B cell (primary cell): Measurements from ENCODE around the gene FAM78B. TPM values are rescaled to one million over a fixed set of nuclear protein-coding genes. Genes with fewer than 3 reads are reported as not detected.

ENCODE experiments used
- ATAC-seq: fragments of 200-7000 bp; cut with Tn5 transposase; one replicate; pipeline ENCODE4 v1.10.0; 2021; ENCODE audit warnings: low read depth, mild to moderate bottlenecking, moderate number of reproducible peaks, moderate library complexity
- CTCF ChIA-PET: fragments of 350-600 bp; sonication (Branson Sonifier 250); formaldehyde crosslinking; loops from one replicate; lab custom pipeline; 2021; ENCODE audit warnings: antibody characterized with exemption, inconsistent platforms; lab: Charles Lee
- POLR2A ChIA-PET: fragments of 350-600 bp; sonication (Branson Sonifier 250); formaldehyde crosslinking; loops from one replicate; lab custom pipeline; 2021; ENCODE audit warnings: antibody characterized with exemption; lab: Charles Lee
- DNase-seq: peaks from one replicate; pipeline ENCODE4 v3.0.0; 2013
- H2AFZ ChIP-seq: 2 replicates; pipeline ENCODE4 v1.6.1; 2012; ENCODE audit warnings: mild to moderate bottlenecking, low read depth, low read length; ENCODE audit not compliant: insufficient read depth, poor library complexity, severe bottlenecking
- H3K27ac ChIP-seq, 2 donors: 1 replicate in 1 of 2; 2 replicates in 1 of 2; pipeline ENCODE4 v1.5.1; 2012 to 2013; ENCODE audit warnings: low read length in 2 of 2, mild to moderate bottlenecking in 2 of 2, moderate library complexity in 1 of 2
- H3K27me3 ChIP-seq, 4 experiments: fragments of 200-600 bp in 1 of 4; sonication (generic) in 1 of 4; replicated peaks in 1 of 4; 1 replicate in 2 of 4; 2 replicates in 2 of 4; pipeline versions ENCODE4 v1.6.1 to v1.7.0; 2013 to 2016; ENCODE audit warnings: low read length in 3 of 4, mild to moderate bottlenecking in 2 of 4, mixed read lengths in 1 of 4, moderate library complexity in 1 of 4; ENCODE audit not compliant: insufficient read depth in 4 of 4, control insufficient read depth in 3 of 4; ENCODE audit errors: control extremely low read depth in 1 of 4
- H3K36me3 ChIP-seq, 2 experiments: replicated peaks in 1 of 2; 1 replicate in 1 of 2; 2 replicates in 1 of 2; pipeline versions ENCODE4 v1.6.1 to v1.7.1; 2013; ENCODE audit warnings: low read length in 1 of 2; ENCODE audit not compliant: insufficient read depth in 2 of 2, control insufficient read depth in 1 of 2; ENCODE audit errors: control extremely low read depth in 1 of 2, extremely low read depth in 1 of 2
- H3K4me1 ChIP-seq, 2 donors: fragments of 200-600 bp in 1 of 2; sonication (generic) in 1 of 2; 1 replicate in 1 of 2; 2 replicates in 1 of 2; pipeline versions ENCODE4 v1.5.1 to v1.6.1; 2013 to 2017; ENCODE audit warnings: low read length in 2 of 2; ENCODE audit not compliant: control insufficient read depth in 2 of 2, insufficient read depth in 2 of 2
- H3K4me2 ChIP-seq: replicated peaks from 2 replicates; pipeline ENCODE3; 2012; ENCODE audit warnings: mild to moderate bottlenecking, low read depth, low read length; ENCODE audit not compliant: poor library complexity, severe bottlenecking
- H3K4me3 ChIP-seq, 5 experiments: fragments of 200-600 bp in 1 of 5; sonication (generic) in 1 of 5; 1 replicate in 3 of 5; 2 replicates in 2 of 5; pipeline versions ENCODE4 v1.5.1 to v1.7.0; 2011 to 2016; ENCODE audit warnings: low read length in 4 of 5, mild to moderate bottlenecking in 4 of 5, low read depth in 2 of 5, control low read depth in 1 of 5, moderate library complexity in 1 of 5; ENCODE audit not compliant: insufficient read depth in 1 of 5; ENCODE audit errors: control extremely low read depth in 1 of 5, extremely low read depth in 1 of 5
- H3K79me2 ChIP-seq: fragments of 200-600 bp; sonication (generic); one replicate; pipeline ENCODE4 v1.6.0; 2016; ENCODE audit warnings: low read length; ENCODE audit not compliant: control insufficient read depth, insufficient read depth
- H3K9ac ChIP-seq: fragments of 200-600 bp; sonication (generic); 2 replicates; pipeline ENCODE4 v1.6.1; 2017; ENCODE audit warnings: mild to moderate bottlenecking, low read length, moderate library complexity
- H3K9me3 ChIP-seq, 3 donors: one replicate each; pipeline versions ENCODE4 v1.6.1 to v1.7.1; 2013; ENCODE audit warnings: low read length in 2 of 3; ENCODE audit not compliant: control insufficient read depth in 2 of 3, insufficient read depth in 1 of 3; ENCODE audit errors: control extremely low read depth in 1 of 3
- H4K20me1 ChIP-seq: 2 replicates; pipeline ENCODE4 v1.6.0; 2012; ENCODE audit warnings: mild to moderate bottlenecking, low read length; ENCODE audit not compliant: insufficient read depth, control insufficient read depth, poor library complexity, severe bottlenecking
- H3K27ac Mint-ChIP-seq: one replicate; pipeline ENCODE4 v1.8.0; 2021; ENCODE audit warnings: mixed read lengths
- H3K27me3 Mint-ChIP-seq: one replicate; pipeline ENCODE4 v1.8.0; 2021; ENCODE audit warnings: mixed read lengths
- H3K4me1 Mint-ChIP-seq: one replicate; pipeline ENCODE4 v1.8.0; 2021; ENCODE audit warnings: mixed read lengths
- H3K4me3 Mint-ChIP-seq: one replicate; pipeline ENCODE4 v1.8.0; 2021; ENCODE audit warnings: mixed read lengths
- H3K9me3 Mint-ChIP-seq: one replicate; pipeline ENCODE4 v1.8.0; 2022; ENCODE audit warnings: mixed read lengths; ENCODE audit not compliant: insufficient read depth
- EZH2 ChIP-seq: IDR thresholded peaks from 2 replicates; pipeline ENCODE4 v1.6.1; 2012; ENCODE audit warnings: borderline replicate concordance, low read depth, mild to moderate bottlenecking, moderate library complexity, low read length; ENCODE audit not compliant: insufficient read depth, poor library complexity, severe bottlenecking
- WGBS: methylation state at CpG from one replicate; pipeline ENCODE4 v1.1.5; 2013; ENCODE audit warnings: missing lambda C conversion rate; ENCODE audit not compliant: insufficient coverage; 5-methylcytosine and 5-hydroxymethylcytosine counted together
- intact Hi-C: fragments of 100-400 bp; cut with micrococcal nuclease; formaldehyde crosslinking; loops from one replicate; pipeline ENCODE4 v1.10.0; 2022
- polyA plus RNA-seq: library from polyadenylated mRNA; depleted of rRNA; stranded (reverse); fragments of >200 nt; gene quantifications from 2 replicates; pipeline ENCODE4 v1.2.3, GENCODE V29; 2012
- total RNA-seq, 2 donors: library from RNA; stranded (reverse); fragments of 120-200 nt in 1 of 2; gene quantifications; 1 replicate in 1 of 2; 2 replicates in 1 of 2; pipeline versions ENCODE4 v1.2.3 to v1.2.4, GENCODE V29; 2013 to 2022
- TF ChIP-seq, protein P1 (sequence below): fragments of 200-600 bp; IDR thresholded peaks from one replicate; pipeline ENCODE4 v1.8.0; 2022; ENCODE audit warnings: antibody characterized with exemption, mild to moderate bottlenecking

Gene FAM78B
- total and polyA plus RNA-seq, 2 donors (not counting 1 experiment from before 2014, with no cell fraction given) = 0.22 to 0.81 TPM

DNA sequence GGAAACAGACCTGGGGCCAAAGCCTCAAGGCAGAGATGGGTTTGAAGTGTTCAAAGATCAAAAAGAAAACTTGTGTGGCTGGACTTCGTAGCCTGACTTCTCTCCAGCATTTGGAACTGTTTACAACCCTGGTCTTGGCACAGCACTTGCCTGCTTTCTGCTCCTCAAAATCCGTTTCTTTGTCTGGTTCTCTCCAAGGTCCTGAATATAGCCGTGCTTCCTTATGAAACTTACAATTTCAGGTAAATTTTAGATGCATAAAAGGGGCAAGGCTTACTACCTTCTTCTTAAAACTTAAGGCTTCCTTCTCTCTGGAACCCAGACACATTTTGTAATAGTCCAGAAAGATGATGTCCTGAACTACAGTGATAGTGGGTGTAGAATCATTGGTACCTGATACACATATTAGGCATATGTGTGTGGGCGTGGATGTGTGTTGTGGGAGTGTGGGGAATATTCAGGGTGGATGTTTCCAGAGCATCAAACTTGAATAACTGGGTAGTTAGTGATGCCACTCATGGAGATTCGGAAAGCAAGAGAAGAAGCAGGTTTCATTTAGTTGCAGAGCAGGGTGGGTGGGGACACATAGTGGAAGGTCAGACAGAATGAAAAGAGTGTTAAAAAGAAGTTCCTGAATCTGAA, 26.4 kb upstream of the FAM78B start:
- Histone ChIP-seq H2AFZ (no peak overlapping the region), H3K27ac (no peak overlapping the region), H3K9ac (no peak overlapping the region), H3K4me1 (no peaks in the 10 kb centered on the region), H4K20me1 (no peaks in the 10 kb centered on the region), H3K79me2 (no peaks in the 10 kb centered on the region), H3K4me2 (no peak overlapping the region), H3K9me3 (no peaks in the 10 kb centered on the region), H3K27me3 (peaks cover 0 to 3% (median 0%) of the 10 kb centered on the region in 4 experiments), H3K36me3 (no peaks in the 10 kb centered on the region), H3K4me3 (no peak overlapping the region)
- no peaks in the 10 kb centered on the region for H3K4me1 Mint-ChIP-seq
- ChIA-PET CTCF (no interaction called here), POLR2A (no interaction called here)
- DNase-seq = no peak
- WGBS = 55% methylated on average over 3 of the region's 5 CpGs
- ATAC-seq = no peak
- H3K4me3 Mint-ChIP-seq = no peak overlapping the region
- H3K27ac Mint-ChIP-seq = no peak overlapping the region
- intact Hi-C loops = no loop called here
- TF ChIP-seq, protein P1, sequence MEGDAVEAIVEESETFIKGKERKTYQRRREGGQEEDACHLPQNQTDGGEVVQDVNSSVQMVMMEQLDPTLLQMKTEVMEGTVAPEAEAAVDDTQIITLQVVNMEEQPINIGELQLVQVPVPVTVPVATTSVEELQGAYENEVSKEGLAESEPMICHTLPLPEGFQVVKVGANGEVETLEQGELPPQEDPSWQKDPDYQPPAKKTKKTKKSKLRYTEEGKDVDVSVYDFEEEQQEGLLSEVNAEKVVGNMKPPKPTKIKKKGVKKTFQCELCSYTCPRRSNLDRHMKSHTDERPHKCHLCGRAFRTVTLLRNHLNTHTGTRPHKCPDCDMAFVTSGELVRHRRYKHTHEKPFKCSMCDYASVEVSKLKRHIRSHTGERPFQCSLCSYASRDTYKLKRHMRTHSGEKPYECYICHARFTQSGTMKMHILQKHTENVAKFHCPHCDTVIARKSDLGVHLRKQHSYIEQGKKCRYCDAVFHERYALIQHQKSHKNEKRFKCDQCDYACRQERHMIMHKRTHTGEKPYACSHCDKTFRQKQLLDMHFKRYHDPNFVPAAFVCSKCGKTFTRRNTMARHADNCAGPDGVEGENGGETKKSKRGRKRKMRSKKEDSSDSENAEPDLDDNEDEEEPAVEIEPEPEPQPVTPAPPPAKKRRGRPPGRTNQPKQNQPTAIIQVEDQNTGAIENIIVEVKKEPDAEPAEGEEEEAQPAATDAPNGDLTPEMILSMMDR = no peak
- TF ChIP-seq EZH2 = no peak
- peaks cover 10% of the 10 kb centered on the region for H3K27me3 Mint-ChIP-seq
- H3K9me3 Mint-ChIP-seq = no peaks in the 10 kb centered on the region

DNA sequence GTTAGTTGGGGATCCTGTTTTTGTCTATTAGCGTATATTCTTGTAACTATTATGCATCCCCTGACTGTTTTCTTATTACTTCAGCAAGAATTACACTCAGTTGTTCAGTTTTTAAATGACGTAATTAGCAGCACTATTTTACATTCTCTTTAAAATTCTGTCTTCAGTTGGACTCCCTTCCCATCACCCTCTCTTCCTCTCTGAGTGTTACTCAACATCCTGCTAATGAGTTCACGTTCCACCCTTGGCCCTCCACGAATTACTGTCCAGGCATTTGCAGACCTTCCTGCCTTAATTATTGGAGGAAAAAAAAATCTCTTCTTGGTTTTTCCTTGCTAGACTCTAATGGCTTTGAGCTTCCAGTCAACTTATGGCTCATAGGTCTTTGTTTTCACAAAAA, 23.6 kb upstream of the FAM78B start:
- no peaks in the 10 kb centered on the region for H3K9me3 ChIP-seq
- ChIA-PET CTCF (interaction anchor here (0.6 kb wide), 1 partner anchor 1364 kb away, joined by 3 read pairs; no protein-coding TSS in a partner anchor), POLR2A (no interaction called here)
- TF ChIP-seq, protein P1 = no peak
- TF ChIP-seq EZH2 = no peak
- H3K9ac ChIP-seq = no peak overlapping the region
- H4K20me1 ChIP-seq = no peaks in the 10 kb centered on the region
- Mint-ChIP-seq H3K27ac (no peak overlapping the region), H3K9me3 (no peaks in the 10 kb centered on the region), H3K4me3 (no peak overlapping the region), H3K4me1 (no peaks in the 10 kb centered on the region), H3K27me3 (peaks cover 13% of the 10 kb centered on the region)
- ATAC-seq = no peak
- no peaks in the 10 kb centered on the region for H3K36me3 ChIP-seq
- peaks cover 0 to 3% (median 0%) of the 10 kb centered on the region in 4 experiments for H3K27me3 ChIP-seq
- H3K79me2 ChIP-seq = no peaks in the 10 kb centered on the region
- H3K4me2 ChIP-seq = no peak overlapping the region
- intact Hi-C loops = no loop called here
- no peak for DNase-seq
- H3K4me3 ChIP-seq = no peak overlapping the region
- H2AFZ ChIP-seq = no peak overlapping the region
- H3K4me1 ChIP-seq = no peaks in the 10 kb centered on the region
- H3K27ac ChIP-seq = no peak overlapping the region
- 100% methylated on average over 1 of the region's 4 CpGs for WGBS
